GM12878 (cell line): ENCODE measurements around the gene ADAM19. TPM values are rescaled to one million over a fixed set of nuclear protein-coding genes. Genes with fewer than 3 reads are reported as not detected.

Experiments used
- ATF7 ChIP-seq: fragments of 450-650 bp; IDR thresholded peaks from 2 replicates; pipeline ENCODE4 v1.6.1; 2016; ENCODE audit warnings: low read depth, mild to moderate bottlenecking
- CBX3 ChIP-seq: fragments of 200-600 bp; sonication (generic); IDR thresholded peaks from 2 replicates; pipeline ENCODE4 v1.6.1; 2016; ENCODE audit warnings: low read depth, borderline replicate concordance
- CHD4 ChIP-seq: fragments of 200-600 bp; sonication (generic); IDR thresholded peaks from 2 replicates; pipeline ENCODE4 v1.6.1; 2016; ENCODE audit warnings: mild to moderate bottlenecking
- E2F4 ChIP-seq: IDR thresholded peaks from 2 replicates; pipeline ENCODE4 v1.6.1; 2012; ENCODE audit warnings: low read depth, low read length, improper control_type of control experiment
- EED ChIP-seq: sonication (generic); IDR thresholded peaks from 2 replicates; pipeline ENCODE4 v1.6.1; 2016; ENCODE audit warnings: antibody characterized with exemption, low read depth
- EGR1 ChIP-seq, 2 experiments: IDR thresholded peaks; 1 replicate in 1 of 2; 2 replicates in 1 of 2; pipeline ENCODE4 v1.6.1; 2011 to 2012; ENCODE audit warnings: low read depth in 2 of 2, low read length in 2 of 2, borderline replicate concordance in 1 of 2, mild to moderate bottlenecking in 1 of 2, moderate library complexity in 1 of 2
- HDAC6 ChIP-seq: fragments of 200-600 bp; sonication (generic); IDR thresholded peaks from one replicate; pipeline ENCODE4 v1.8.0; 2017; ENCODE audit warnings: antibody characterized with exemption; ENCODE audit not compliant: unreplicated experiment
- IKZF2 ChIP-seq, 2 experiments: fragments of 450-650 bp; IDR thresholded peaks; 2 replicates each; pipeline ENCODE4 v1.6.1; 2017; ENCODE audit warnings: mild to moderate bottlenecking in 2 of 2, moderate library complexity in 2 of 2
- LARP7 ChIP-seq: fragments of 450-650 bp; IDR thresholded peaks from 2 replicates; pipeline ENCODE4 v1.6.1; 2017; ENCODE audit warnings: mild to moderate bottlenecking
- MEF2A ChIP-seq: IDR thresholded peaks from 2 replicates; pipeline ENCODE4 v1.6.1; 2011; ENCODE audit warnings: low read depth, mild to moderate bottlenecking, low read length, moderate library complexity; ENCODE audit not compliant: insufficient read depth
- NFXL1 ChIP-seq: fragments of 450-650 bp; IDR thresholded peaks from 2 replicates; pipeline ENCODE4 v1.6.1; 2017; ENCODE audit warnings: antibody characterized with exemption, mild to moderate bottlenecking, borderline replicate concordance
- NFYA ChIP-seq: IDR thresholded peaks from 2 replicates; pipeline ENCODE4 v1.6.1; 2011; ENCODE audit warnings: low read depth, mild to moderate bottlenecking, low read length, improper control_type of control experiment, borderline replicate concordance
- RAD21 ChIP-seq: IDR thresholded peaks from 2 replicates; pipeline ENCODE4 v1.6.1; 2011; ENCODE audit warnings: mild to moderate bottlenecking, low read depth, low read length, moderate library complexity; ENCODE audit not compliant: insufficient read depth
- RBBP5 ChIP-seq: fragments of 200-600 bp; sonication (generic); conservative IDR thresholded peaks from 2 replicates; pipeline ENCODE4 v1.6.1; 2016
- RCOR1 ChIP-seq: conservative IDR thresholded peaks from 2 replicates; pipeline ENCODE4 v1.6.1; 2012; ENCODE audit warnings: low read depth, low read length, improper control_type of control experiment
- RUNX3 ChIP-seq: IDR thresholded peaks from 2 replicates; pipeline ENCODE4 v1.6.1; 2012; ENCODE audit warnings: low read length, inconsistent platforms
- SIX5 ChIP-seq: IDR thresholded peaks from 2 replicates; pipeline ENCODE4 v1.6.1; 2011; ENCODE audit warnings: mild to moderate bottlenecking, low read depth, low read length, moderate library complexity; ENCODE audit not compliant: severe bottlenecking
- SP1 ChIP-seq: IDR thresholded peaks from one replicate; pipeline ENCODE4 v1.6.1; 2011; ENCODE audit warnings: low read depth, low read length
- SUPT20H ChIP-seq: IDR thresholded peaks from 2 replicates; pipeline ENCODE4 v1.6.1; 2011; ENCODE audit warnings: low read depth, mild to moderate bottlenecking, low read length, moderate library complexity, borderline replicate concordance; ENCODE audit not compliant: control insufficient read depth
- ZBTB11 ChIP-seq: fragments of 450-650 bp; formaldehyde crosslinking; IDR thresholded peaks from 2 replicates; pipeline ENCODE4 v1.5.0; 2022; ENCODE audit warnings: mild to moderate bottlenecking, missing genetic modification characterization
- ZNF207 ChIP-seq: fragments of 450-650 bp; IDR thresholded peaks from 2 replicates; pipeline ENCODE4 v1.6.1; 2014; ENCODE audit warnings: antibody characterized with exemption, mild to moderate bottlenecking, borderline replicate concordance
- ZNF274 ChIP-seq: IDR thresholded peaks from one replicate; pipeline ENCODE4 v1.8.0; 2011; ENCODE audit not compliant: insufficient read length, insufficient read depth
- polyA plus RNA-seq, 11 experiments: library from polyadenylated mRNA; depleted of rRNA in 4 of 11; unstranded in 6 of 11; stranded (reverse) in 5 of 11; fragments of >200 nt; fragmentation: Nextera tagmentation in 4 of 11; fragmentation: Illumina TruSeq in 1 of 11; extraction: Ambion mirVana in 4 of 11; extraction: Trizol in 1 of 11; gene quantifications; 1 replicate in 1 of 11; 2 replicates in 10 of 11; pipeline versions ENCODE4 v1.2.1 to v1.2.3, GENCODE V29; 2011 to 2016; ENCODE audit warnings: inconsistent platforms in 2 of 11, missing spikeins in 2 of 11, low read depth in 1 of 11
- total RNA-seq, 4 experiments: library from RNA; depleted of rRNA in 3 of 4; stranded (reverse); fragments of >200 nt in 3 of 4; fragmentation: Illumina TruSeq in 1 of 4; extraction: Trizol in 1 of 4; gene quantifications; 2 replicates each; pipeline versions ENCODE4 v1.2.1 to v1.2.3, GENCODE V29; 2013 to 2021
- TF ChIP-seq, protein P1 (sequence below): fragments of 450-650 bp; IDR thresholded peaks from 2 replicates; pipeline ENCODE4 v1.6.1; 2017; ENCODE audit warnings: mild to moderate bottlenecking, moderate library complexity

Gene ADAM19
- total and polyA plus RNA-seq, 10 of the 15 experiments (the other 5 are each of a cell fraction or from before 2014, with no cell fraction given), result 16.0 to 92.8 (median 44.7) TPM

- TF ChIP-seq, protein P1, sequence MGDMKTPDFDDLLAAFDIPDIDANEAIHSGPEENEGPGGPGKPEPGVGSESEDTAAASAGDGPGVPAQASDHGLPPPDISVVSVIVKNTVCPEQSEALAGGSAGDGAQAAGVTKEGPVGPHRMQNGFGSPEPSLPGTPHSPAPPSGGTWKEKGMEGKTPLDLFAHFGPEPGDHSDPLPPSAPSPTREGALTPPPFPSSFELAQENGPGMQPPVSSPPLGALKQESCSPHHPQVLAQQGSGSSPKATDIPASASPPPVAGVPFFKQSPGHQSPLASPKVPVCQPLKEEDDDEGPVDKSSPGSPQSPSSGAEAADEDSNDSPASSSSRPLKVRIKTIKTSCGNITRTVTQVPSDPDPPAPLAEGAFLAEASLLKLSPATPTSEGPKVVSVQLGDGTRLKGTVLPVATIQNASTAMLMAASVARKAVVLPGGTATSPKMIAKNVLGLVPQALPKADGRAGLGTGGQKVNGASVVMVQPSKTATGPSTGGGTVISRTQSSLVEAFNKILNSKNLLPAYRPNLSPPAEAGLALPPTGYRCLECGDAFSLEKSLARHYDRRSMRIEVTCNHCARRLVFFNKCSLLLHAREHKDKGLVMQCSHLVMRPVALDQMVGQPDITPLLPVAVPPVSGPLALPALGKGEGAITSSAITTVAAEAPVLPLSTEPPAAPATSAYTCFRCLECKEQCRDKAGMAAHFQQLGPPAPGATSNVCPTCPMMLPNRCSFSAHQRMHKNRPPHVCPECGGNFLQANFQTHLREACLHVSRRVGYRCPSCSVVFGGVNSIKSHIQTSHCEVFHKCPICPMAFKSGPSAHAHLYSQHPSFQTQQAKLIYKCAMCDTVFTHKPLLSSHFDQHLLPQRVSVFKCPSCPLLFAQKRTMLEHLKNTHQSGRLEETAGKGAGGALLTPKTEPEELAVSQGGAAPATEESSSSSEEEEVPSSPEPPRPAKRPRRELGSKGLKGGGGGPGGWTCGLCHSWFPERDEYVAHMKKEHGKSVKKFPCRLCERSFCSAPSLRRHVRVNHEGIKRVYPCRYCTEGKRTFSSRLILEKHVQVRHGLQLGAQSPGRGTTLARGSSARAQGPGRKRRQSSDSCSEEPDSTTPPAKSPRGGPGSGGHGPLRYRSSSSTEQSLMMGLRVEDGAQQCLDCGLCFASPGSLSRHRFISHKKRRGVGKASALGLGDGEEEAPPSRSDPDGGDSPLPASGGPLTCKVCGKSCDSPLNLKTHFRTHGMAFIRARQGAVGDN, result no peak
- TF ChIP-seq LARP7 (no peak), RUNX3 (peak; percentile 98), SP1 (peak; percentile 28), ZNF207 (no peak), NFYA (no peak), CBX3 (no peak), ZBTB11 (CRISPR knock-in tag) (no peak), ATF7 (peak; percentile 76), SUPT20H (no peak), CHD4 (no peak), RAD21 (0 out of 2 replicates have a peak, but pooled peaks have one; percentile 1), RCOR1 (no peak), HDAC6 (no peak), RBBP5 (no peak), MEF2A (peak; percentile 63; the same call in 1 of the 2 replicates), ZNF274 (no peak), EED (peak; percentile 100), IKZF2 (IDR thresholded peaks at IDR 0.05) (peak; percentile 95 to 96), EGR1 (IDR thresholded peaks at IDR 0.05; ENCODE audit: borderline replicate concordance in 1 of 2, low read depth in 2 of 2, low read length in 2 of 2) (0 out of 3 replicates have a peak, but pooled peaks of 1 of the 2 experiments have one; percentile 16), SIX5 (no peak), NFXL1 (no peak), E2F4 (no peak)
Measured at GRCh38 chr5:157603333-157604190, 28.0 kb upstream of the ADAM19 start (continued).
